Stimulated activated CD4-positive, alpha-beta T cell treated with anti-CD3 and anti-CD28 coated beads, TNF-alpha, amount 100 ng/mL, for 4 hours (primary cell): ENCODE measurements around the gene ZC3H12A.

Experiments
- DNase-seq, 3 experiments: peaks; one replicate each; pipeline ENCODE4 v3.0.0-alpha.2; 2020; ENCODE audit warnings: low read depth in 3 of 3

The ZC3H12A gene

GRCh38 chr1:37474046-37474696, at the start of gene ZC3H12A:
Gene ZC3H12A (plus strand): TSS chr1:37474580. CDS start chr1:37475497, 917 bp downstream.
- peak; percentile 85 to 91 (median 91) for DNase-seq

DNA sequence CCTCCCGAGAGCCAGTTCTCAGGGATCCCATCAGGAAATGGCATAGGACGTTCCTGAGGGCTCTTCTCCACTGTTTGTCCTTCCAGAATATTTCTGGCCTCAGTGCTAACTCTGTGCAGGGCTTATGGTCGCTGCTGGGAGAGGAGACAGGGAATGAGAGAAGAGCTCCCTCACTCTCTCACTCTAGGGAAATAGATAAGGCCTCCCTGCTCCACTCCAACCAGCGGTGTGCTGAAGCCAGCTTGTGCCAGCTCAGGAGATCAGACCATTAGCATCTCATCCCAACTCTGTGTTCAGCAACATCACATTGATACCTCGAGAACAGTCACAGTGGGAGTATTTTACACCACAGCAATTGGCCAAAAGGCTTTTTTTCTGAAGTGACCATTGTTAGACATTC, 49.2 kb upstream of the ZC3H12A start:
- DNase-seq: no peak

GRCh38 chr1:37429029-37429428, 45.4 kb upstream of the ZC3H12A start:
- DNase-seq: no peak

- no peak for DNase-seq
Measured at GRCh38 chr1:37430103-37430985, 44.0 kb upstream of the ZC3H12A start.

- DNase-seq: no peak
Measured at GRCh38 chr1:37432716-37433115, 41.7 kb upstream of the ZC3H12A start.

- DNase-seq: no peak
Measured at GRCh38 chr1:37433171-37433570, 41.2 kb upstream of the ZC3H12A start.

- peak; percentile 41 to 60 (median 55) for DNase-seq
Measured at GRCh38 chr1:37434292-37435225, 39.8 kb upstream of the ZC3H12A start.

- no peak for DNase-seq
Measured at GRCh38 chr1:37437087-37437486, 37.3 kb upstream of the ZC3H12A start.

- no peak for DNase-seq
Measured at GRCh38 chr1:37438037-37438868, 36.1 kb upstream of the ZC3H12A start.

DNA sequence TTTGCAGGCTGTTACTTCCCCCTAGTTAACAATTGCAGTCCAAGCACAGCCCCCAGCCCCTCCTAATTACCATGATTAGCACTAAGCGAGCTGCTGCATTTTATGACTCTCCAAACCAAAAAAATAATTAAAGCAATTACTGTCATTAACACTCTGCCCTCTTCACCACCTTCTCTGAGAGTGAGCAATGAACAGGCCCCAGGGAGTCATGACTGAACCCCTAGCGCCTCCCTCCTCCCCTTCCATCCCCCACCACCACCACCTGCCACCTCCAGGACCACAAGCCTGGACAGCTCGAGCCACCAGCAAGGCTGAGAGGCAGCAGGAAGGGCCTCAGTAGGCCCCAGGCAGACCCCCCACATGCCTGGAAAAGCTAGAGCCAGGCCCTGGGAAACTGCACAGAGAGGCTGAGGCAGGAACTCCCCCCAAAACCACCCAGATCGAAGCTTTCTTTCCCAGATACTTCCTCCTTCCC, 35.5 kb upstream of the ZC3H12A start:
- no peak for DNase-seq

DNA sequence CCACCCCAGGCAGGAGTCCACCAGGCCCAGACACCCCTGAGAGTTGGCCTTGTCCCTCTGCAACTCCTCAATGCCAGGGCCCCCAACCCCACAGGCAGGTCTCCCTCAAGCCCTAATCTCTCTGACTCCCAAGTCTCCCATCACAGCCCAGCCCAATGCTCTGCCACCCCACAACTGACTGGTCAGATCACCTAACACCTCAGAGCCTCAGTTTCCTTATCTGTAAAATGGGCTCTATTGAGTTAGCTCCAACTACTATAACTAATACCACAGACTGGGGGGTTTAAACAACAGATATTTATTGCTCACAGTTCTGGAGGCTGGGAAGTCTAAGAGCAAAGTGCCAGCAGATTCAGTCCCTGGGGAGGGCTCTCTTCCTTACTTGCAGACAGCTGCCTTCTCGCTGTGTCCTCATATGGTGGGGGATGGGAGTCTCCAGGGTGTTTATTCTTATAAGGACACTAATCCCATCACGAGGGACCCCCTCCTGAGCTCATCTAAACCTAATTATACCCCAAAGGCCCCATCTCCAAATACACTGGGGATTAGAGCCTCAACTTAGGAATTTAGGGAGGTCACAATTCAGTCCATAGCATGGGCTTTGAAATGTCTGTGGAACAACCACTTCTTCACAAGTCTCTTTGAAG, 34.9 kb upstream of the ZC3H12A start:
- DNase-seq: no peak

DNA sequence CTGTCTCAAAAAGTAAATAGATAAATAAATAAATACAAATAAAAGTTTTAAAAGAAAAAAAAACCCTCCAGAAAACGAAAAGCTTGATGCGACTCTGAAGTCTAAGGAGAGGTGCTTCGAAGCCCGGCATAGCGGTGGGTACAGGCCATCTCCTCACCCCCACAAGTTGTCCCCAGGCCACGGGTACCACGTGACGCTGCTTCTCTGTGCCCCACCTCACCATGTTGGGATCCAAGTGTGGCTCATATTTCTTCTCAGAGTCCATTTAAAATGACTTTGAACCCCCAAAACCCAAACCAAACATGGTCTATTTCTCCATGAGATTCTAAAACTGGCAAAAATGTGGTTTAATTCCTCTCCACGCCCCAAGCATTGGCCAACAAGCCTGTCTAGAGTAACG, 32.9 kb upstream of the ZC3H12A start:
- no peak for DNase-seq

GRCh38 chr1:37442139-37442538, 32.2 kb upstream of the ZC3H12A start:
- DNase-seq: no peak

- DNase-seq: no peak
Measured at GRCh38 chr1:37442644-37443043, 31.7 kb upstream of the ZC3H12A start.

DNA sequence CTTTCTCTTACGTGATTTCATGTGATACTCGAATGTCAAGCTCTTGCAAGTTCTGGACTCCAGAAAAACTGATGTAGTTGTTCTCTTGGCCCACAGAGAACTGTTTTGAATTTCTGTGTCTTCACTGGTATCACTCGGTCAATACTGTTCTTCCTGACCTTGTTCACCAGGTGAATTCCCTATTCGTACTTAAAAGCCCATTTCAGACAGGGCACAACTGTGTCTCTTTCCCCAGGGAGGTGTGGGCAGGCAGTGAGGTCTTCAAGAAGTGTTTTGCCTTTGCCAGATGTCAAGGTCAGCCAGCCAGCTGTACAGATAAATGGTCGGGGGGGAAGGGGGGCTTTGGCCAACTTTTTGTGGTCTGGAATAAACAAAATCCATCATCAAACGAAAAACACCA, 27.5 kb upstream of the ZC3H12A start:
- no peak for DNase-seq

DNA sequence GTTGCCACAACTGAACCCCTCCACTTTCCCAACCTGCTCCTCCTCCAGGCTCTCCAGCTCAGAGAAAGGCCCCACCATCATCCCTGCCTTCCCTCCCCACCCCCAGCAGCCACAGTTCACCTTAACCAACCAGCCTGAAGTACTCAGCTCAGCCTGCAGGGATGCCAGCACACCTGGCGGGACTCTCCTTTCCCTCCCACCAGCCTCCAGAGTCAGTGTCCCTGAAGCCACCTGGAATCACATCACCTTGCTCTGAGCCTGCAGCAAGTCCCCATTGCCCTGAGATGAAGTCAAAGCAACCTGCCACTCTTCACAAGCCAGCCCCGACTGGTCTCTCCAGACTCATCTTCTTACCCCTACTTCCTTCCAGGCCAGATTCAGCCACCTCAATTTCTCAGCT, 26.2 kb upstream of the ZC3H12A start:
- DNase-seq: no peak

GRCh38 chr1:37448691-37449417, 25.5 kb upstream of the ZC3H12A start:
- DNase-seq: no peak

GRCh38 chr1:37449936-37450335, 24.4 kb upstream of the ZC3H12A start:
- peak in 2 of 3 experiments; percentile 17 to 26 for DNase-seq

- no peak for DNase-seq
Measured at GRCh38 chr1:37452416-37452815, 22.0 kb upstream of the ZC3H12A start.

- no peak for DNase-seq
Measured at GRCh38 chr1:37453647-37454046, 20.7 kb upstream of the ZC3H12A start.
